ENCODE results near the gene NUP205.
"Not testable (repeated sequence)": the region's sequence is repeated elsewhere in the genome, so short reads cannot be mapped to it uniquely, and the experiment has no call there.

NUP205 gene

GRCh38 chr7:135665042-135665441 lies 107.3 kb downstream of the NUP205 start:
- DNase-seq (ENCODE audit: low read depth in 2 of 2, low spot score in 1 of 2): no peak

- DNase-seq (ENCODE audit: low read depth in 2 of 2, low spot score in 1 of 2): no peak
Observed at GRCh38 chr7:135666156-135666555, 108.4 kb downstream of the NUP205 start.

DNA sequence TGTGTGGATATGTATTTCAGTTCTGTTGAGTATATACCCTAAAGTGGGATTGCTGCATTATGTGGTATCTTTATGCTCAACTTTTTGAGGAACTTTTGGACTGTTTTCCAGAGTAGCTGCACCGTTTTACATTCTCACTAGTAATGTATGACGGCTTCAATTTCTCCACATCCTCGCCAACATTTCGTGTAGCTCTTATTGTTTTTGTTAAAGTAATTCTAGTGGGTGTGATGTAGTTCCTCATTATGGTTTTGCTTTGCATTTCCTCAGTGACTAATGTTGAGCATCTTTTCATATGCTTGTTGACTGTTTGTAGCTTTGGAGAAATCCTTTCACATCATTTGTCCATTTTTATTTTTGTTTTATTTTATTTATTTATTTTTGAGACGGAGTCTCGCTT lies 109.1 kb downstream of the NUP205 start:
- DNase-seq (ENCODE audit: low read depth in 2 of 2, low spot score in 1 of 2): no peak

- DNase-seq (ENCODE audit: low read depth in 2 of 2, low spot score in 1 of 2): not testable (repeated sequence)
Observed at GRCh38 chr7:135667626-135668025, 109.9 kb downstream of the NUP205 start.

DNA sequence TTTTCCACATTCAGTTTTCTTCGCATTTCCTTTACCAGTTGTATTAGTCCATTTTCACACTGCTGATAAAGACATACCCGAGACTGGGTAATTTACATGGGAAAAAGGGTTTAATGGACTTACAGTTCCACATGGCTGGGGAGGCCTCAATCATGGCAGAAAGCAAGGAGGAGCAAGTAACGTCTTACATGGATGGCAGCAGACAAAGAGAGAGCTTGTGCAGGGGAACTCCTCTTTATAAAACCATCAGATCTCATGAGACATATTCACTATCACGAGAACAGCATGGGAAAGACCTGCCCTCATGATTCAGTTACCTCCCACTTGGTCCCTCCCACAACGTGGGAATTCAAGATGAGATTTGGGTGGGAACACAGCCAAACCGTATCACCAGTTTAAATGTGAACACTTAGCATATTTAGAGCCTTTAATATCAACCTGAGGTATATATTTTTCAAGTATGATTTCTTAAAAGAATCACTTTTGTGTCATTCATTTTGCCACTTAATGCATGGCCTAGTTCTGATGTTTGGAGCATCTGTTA lies 111.2 kb downstream of the NUP205 start:
- not testable (repeated sequence) for DNase-seq (ENCODE audit: low read depth in 2 of 2, low spot score in 1 of 2)

- no peak for DNase-seq (ENCODE audit: low read depth in 2 of 2, low spot score in 1 of 2)
Observed at GRCh38 chr7:135669774-135670173, 112.1 kb downstream of the NUP205 start.

GRCh38 chr7:135670179-135670578 lies 112.5 kb downstream of the NUP205 start:
- DNase-seq (ENCODE audit: low read depth in 2 of 2, low spot score in 1 of 2): no peak

DNA sequence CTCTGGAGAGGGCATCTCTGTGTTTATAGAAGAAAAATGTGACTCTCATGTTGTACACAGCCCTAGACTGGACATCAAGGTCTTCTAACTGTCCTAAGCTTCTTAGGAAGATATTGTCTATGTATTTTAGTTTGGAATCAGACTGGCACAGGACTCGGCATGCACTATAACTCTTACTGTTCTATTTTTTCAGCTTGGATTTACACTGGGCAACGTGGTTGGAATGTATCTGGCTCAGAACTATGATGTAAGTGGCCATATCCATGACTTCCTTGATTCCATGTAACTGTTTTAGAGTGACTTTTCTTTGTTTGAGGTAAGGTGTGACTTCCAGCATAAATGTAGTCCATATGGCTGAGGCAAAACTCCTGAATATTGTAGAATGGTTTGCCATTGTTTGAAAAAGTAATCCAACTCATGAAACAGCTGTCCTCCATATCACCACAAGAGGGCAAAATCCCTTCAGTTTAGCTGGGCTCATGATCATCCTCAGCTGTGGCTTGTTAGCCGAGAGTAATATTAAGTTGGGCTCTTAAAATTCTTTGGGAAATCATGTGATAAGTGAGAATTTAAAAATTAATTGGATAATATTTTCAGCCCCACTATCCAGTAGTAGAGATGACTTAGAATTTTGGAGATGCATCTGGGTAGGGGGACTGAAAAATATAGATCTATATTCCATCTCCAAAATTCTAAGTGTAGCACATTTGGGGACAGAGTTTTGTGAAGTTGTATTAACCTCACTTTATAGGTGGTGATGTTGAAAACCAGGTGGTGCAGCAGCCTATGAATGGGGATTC lies 115.0 kb downstream of the NUP205 start:
- no peak for DNase-seq (ENCODE audit: low read depth in 2 of 2, low spot score in 1 of 2)

DNA sequence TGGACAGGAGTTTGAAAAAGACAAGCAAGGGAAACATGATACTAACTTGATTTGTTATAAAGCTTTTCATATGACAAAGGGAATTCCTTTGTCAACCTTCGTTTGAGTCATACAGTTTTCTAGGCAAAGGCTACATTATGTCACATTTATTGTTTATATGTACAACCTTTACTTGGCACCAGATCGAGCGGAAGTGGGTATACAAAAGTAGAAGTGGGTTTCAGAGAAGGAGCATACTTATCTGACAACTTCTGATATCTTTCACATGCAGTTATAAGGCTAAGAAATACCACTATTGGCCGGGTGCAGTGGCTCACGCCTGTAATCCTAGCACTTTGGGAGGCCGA lies 115.6 kb downstream of the NUP205 start:
- no peak for DNase-seq (ENCODE audit: low read depth in 2 of 2, low spot score in 1 of 2)

DNA sequence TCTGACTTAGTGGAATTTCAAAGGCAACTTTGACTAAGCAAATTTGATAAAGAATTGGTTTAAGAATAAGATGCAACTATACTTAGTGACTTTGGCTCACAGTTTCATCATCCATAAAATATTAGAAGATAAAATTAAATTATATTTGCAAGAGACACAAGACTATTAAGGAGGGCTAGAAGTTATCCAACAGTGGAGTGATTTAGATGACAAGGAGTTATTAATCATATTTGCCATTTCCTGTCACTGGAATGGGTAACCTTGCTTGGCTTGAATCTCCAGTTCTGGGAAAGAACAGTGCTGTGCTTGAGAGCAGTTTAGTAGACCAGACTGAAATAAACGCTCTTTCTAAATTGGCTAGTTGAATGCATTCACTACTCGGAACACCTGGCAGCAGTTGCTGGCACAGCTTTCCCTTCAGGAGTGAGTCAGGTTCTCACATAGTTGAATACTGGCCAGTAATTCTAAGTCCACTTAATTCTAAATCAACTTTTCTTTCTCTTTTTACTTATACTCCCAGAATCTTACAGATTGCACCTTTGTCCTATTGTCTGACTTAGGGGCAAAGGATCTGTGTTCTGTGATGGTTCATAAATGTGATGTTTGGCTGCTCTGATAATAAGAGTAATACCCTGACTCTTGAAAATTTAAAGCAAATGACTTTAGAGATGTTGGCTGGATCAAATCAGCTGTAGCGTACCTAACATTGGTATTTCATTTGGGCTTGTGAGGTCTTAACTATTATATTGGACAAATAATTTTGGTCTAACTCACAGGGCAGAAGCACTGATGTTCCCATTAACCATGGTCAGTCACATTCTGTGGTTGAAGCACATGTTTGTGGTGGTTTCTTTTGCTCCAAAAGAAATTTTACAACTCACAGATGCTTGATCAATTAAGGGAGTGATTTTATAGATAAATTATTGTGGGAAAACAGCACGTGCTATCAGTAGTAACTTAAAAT lies 121.2 kb downstream of the NUP205 start:
- no peak for DNase-seq (ENCODE audit: low read depth in 2 of 2, low spot score in 1 of 2)

DNA sequence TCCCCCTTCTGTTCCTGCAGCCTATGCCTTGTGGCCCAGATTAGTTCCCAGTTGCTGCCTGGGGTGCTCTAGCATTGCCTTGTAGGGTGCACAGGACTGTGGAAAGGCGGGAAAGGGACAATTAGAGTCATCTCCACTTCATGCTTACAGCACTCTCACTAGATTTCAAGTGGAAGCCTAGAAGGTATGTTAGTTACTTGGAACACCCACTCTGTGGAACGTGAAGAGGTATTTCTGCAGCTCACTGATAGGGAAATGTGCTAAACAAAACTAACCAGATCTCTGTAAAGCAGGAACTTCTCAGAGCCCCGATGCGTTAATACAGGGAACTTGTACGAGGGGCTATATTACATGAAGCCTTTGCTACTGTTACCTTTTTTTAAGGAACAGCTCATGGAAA lies 124.0 kb downstream of the NUP205 start:
- DNase-seq (ENCODE audit: low read depth in 2 of 2, low spot score in 1 of 2): no peak

GRCh38 chr7:135682191-135682590 lies 124.5 kb downstream of the NUP205 start:
- DNase-seq (ENCODE audit: low read depth in 2 of 2, low spot score in 1 of 2): no peak

GRCh38 chr7:135683609-135684008 lies 125.9 kb downstream of the NUP205 start:
- DNase-seq (ENCODE audit: low read depth in 2 of 2, low spot score in 1 of 2): no peak

DNA sequence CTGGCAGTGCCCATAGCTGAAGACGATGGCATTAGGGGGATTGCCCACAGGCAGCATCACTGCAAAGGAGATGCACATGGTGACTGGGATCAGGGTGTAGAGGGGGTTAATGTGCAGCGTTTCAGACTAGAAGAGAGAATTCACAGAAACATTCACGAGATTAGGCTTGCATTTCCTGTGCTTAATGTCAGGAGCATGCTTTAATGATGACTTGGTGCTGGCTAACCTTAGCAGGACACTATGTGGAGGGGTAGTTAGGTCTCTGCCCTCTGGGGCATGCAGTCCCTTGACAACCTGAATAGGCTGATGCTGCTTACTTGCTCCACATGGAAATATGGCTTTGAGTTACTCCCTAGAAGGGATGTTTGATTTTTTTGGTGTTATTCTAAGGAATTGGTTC lies 126.4 kb downstream of the NUP205 start:
- no peak for DNase-seq (ENCODE audit: low read depth in 2 of 2, low spot score in 1 of 2)

DNA sequence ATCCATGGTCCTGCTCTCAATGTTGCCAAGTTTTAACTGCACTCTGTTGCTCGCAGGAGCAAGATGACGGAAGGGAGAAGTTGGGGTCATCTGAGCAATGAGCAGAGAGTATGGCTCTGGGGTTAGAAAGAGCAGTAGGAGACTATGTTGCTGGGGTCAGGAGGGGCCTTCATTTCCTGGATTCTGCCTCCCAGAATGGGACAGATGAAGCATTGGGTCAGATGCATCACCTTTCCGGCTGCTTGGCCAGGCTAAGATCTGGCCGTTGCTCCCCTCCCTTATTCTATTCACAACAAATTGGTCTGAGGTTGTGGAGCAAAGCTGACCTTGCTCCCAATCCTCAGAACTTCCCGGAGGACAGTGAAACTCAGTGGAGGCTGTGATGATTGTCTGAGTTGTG lies 127.0 kb downstream of the NUP205 start:
- no peak for DNase-seq (ENCODE audit: low read depth in 2 of 2, low spot score in 1 of 2)

DNA sequence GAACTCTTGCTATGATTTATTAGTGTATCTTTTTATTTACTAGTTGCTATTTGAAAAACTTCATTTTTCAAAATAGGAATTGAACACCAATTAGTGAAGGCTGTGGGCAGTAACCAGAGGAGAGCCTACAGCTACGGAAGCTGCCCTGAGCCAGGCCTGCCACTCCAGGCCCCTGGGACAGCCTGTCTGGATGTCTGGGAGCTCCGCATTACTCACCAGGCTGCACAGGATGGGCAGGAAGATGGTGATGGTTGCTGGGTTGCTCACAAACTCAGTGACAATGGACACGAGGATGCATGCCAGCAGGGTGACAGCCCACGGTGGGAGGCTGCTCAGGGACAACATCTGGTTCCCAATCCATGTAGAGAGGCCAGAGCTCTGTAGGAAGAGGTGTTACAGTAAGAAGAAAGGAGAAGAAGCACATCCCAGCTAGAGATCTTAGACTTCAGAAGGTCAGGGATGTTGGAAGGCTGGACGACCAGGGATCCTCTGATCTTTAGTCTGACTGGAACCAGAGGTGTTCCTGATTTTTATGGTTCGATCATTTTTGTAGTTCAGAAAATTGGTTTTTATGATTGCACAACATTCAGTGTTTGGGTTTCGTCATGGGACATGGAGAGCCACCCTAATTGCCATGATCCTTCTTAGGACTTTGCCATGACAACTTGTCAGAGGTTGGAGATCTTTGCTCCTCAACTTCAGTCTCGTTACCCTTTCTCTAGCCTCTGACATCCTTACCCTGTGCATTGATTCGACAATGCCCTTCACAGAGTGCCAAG lies 127.8 kb downstream of the NUP205 start:
- no peak for DNase-seq (ENCODE audit: low read depth in 2 of 2, low spot score in 1 of 2)

- DNase-seq (ENCODE audit: low read depth in 2 of 2, low spot score in 1 of 2): no peak
Observed at GRCh38 chr7:135687466-135687865, 129.7 kb downstream of the NUP205 start.

DNA sequence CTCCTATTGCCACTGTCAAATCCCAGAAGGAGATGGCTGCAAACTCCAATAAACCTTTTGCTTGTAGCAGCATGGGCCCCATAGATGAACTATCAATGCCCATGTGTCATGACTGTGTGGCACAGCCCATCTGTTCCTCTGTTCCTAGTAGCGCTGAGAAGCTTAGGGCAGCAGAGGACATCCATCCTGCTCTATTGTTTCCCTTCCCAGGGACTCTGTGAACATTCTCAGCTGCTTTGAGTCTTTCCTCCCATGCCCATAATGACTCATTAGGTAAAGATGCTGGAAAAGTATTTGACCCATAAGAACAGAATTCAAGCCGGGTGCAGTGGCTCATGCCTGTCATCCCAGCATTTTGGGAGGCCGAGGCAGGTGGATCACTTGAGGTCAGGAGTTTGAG lies 132.8 kb downstream of the NUP205 start:
- no peak for DNase-seq (ENCODE audit: low read depth in 2 of 2, low spot score in 1 of 2)

- DNase-seq (ENCODE audit: low read depth in 2 of 2, low spot score in 1 of 2): no peak
Observed at GRCh38 chr7:135692055-135692454, 134.3 kb downstream of the NUP205 start.

DNA sequence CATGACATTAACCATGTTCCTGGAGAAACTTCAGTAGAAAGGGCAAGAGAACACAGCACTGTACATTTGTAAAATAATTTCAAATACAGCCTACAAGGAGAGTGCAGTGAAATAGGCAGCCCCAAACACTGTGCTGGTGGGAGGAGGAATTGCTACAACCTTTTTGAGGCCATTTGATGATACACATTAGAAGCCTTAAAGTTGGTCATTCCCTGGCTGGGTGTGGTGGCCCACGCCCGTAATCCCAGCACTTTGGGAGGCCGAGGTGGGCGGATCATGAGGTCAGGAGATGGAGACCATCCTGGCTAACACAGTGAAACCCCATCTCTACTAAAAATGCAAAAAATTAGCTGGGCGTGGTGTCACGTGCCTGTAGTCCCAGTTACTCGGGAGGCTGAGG lies 134.9 kb downstream of the NUP205 start:
- DNase-seq (ENCODE audit: low read depth in 2 of 2, low spot score in 1 of 2): not testable (repeated sequence)

GRCh38 chr7:135693558-135693957 lies 135.8 kb downstream of the NUP205 start:
- DNase-seq (ENCODE audit: low read depth in 2 of 2, low spot score in 1 of 2): no peak
